Heart left ventricle (tissue), 16 donors: ENCODE results near the gene ACSL6. TPM values are rescaled to one million over a fixed set of nuclear protein-coding genes. Genes with fewer than 3 reads are reported as not detected.

Experiments
- ATAC-seq, 4 donors: fragments of 200-7000 bp; cut with Tn5 transposase; one replicate each; pipeline ENCODE4 v1.9.1; 2020 to 2022; ENCODE audit warnings: moderate library complexity in 4 of 4, mild to moderate bottlenecking in 3 of 4, moderate number of reproducible peaks in 1 of 4
- DNase-seq, 5 donors: peaks; one replicate each; pipeline ENCODE4 v3.0.0-alpha.2; 2020
- H3K27ac ChIP-seq, 12 donors: fragments of 200-600 bp; sonication (generic) in 4 of 12; one replicate each; pipeline versions ENCODE4 v1.5.0 to v1.8.0; 2016 to 2022; ENCODE audit warnings: mild to moderate bottlenecking in 2 of 12
- H3K27me3 ChIP-seq, 9 donors: fragments of 200-600 bp; sonication (generic) in 2 of 9; one replicate each; pipeline versions ENCODE4 v1.5.1 to v1.8.0; 2016 to 2022; ENCODE audit warnings: mild to moderate bottlenecking in 3 of 9
- H3K36me3 ChIP-seq, 9 donors: fragments of 200-600 bp; sonication (generic) in 2 of 9; one replicate each; pipeline versions ENCODE4 v1.5.0 to v1.8.0; 2018 to 2022; ENCODE audit warnings: mild to moderate bottlenecking in 2 of 9
- H3K4me1 ChIP-seq, 12 donors: fragments of 200-600 bp; sonication (generic) in 4 of 12; one replicate each; pipeline versions ENCODE4 v1.5.0 to v1.8.0; 2016 to 2022; ENCODE audit warnings: mild to moderate bottlenecking in 3 of 12
- H3K4me3 ChIP-seq, 12 donors: fragments of 200-600 bp; sonication (generic) in 4 of 12; one replicate each; pipeline versions ENCODE4 v1.5.0 to v1.8.0; 2017 to 2022; ENCODE audit warnings: mild to moderate bottlenecking in 9 of 12, moderate library complexity in 4 of 12
- H3K9me3 ChIP-seq, 12 donors: fragments of 200-600 bp; sonication (generic) in 4 of 12; one replicate each; pipeline versions ENCODE4 v1.5.0 to v1.8.0; 2016 to 2022; ENCODE audit warnings: mild to moderate bottlenecking in 1 of 12
- POLR2A ChIP-seq, 2 donors: fragments of 450-650 bp; IDR thresholded peaks; one replicate each; pipeline ENCODE4 v1.6.1; 2017; ENCODE audit warnings: antibody characterized with exemption in 2 of 2, mild to moderate bottlenecking in 2 of 2, moderate library complexity in 2 of 2
- WGBS, 4 donors: extraction: QIAGEN DNeasy Blood & Tissue Kit in 2 of 4; methylation state at CpG; one replicate each; pipeline versions ENCODE4 v1.1.5 to v1.1.7; 2013 to 2018; 5-methylcytosine and 5-hydroxymethylcytosine counted together
- intact Hi-C, 10 donors: fragments of 100-400 bp; cut with DNase I; formaldehyde crosslinking; loops; one replicate each; pipeline versions ENCODE4 v1.11.1 to v1.14.2; 2022
- polyA plus RNA-seq, 2 donors: library from polyadenylated mRNA; stranded (reverse); fragments of 200-250 nt; gene quantifications; one replicate each; pipeline ENCODE4 v1.2.3, GENCODE V29; 2013
- total RNA-seq, 9 donors: library from RNA; depleted of rRNA in 2 of 9; stranded (reverse); fragments of >200 nt in 2 of 9; fragmentation: NEBNext Ultra II Directional in 3 of 9; extraction: Animal tissue kit (Norgen Biotek cat#: 25700) in 3 of 9; gene quantifications; one replicate each; pipeline versions ENCODE4 v1.1.0 to v1.2.4, GENCODE V29; 2016 to 2023
- TF ChIP-seq, protein P1 (sequence below), 12 donors: fragments of 200-600 bp; sonication (generic) in 4 of 12; IDR thresholded peaks; one replicate each; pipeline versions ENCODE4 v1.5.0 to v1.8.0; 2018 to 2022; ENCODE audit warnings: antibody characterized with exemption in 12 of 12, mild to moderate bottlenecking in 5 of 12
- donor health status: ischemic (EF 13 %, LVEDD 7.1; RV severe dilation, severe dysfunction).
- donor health status: healthy with polysubstance abuse.
- donor health status: DM: no; HTN: yes; CAD: no.
- donor health status: DM: no; HTN: no; CAD: no.
- donor health status: ischemic (EF 25% LVEDD 6.9; RV normal size, moderate dysfunction).
- donor health status: ischemic (EF 25% LVEDD 5.7; RV mildly dilated, moderate dysfunction).
- donor health status: healthy.
- donor health status: DM: yes; HTN: yes; CAD: no.
- donor health status: ischemic (EF 35%, LVEDD 5.7; RV mildly dilated, moderate dysfunction).
- donor health status: nonischemic (EF 11% LVEDD 7.7; RV severe dilation, severe dysfunction).
- donor health status: DM: yes; HTN: yes; CAD: no.
- donor health status: PGD.
- donor health status: ischemic (EF 29% LVEDD 5.4; RV normal size, mild dysfunction).
- donor health status: nonischemic (EF 23%, LVEDD 6.1; RV moderate dilation, normal function).

Gene ACSL6
- total and polyA plus RNA-seq, 11 donors: 0.33 to 3.8 (median 2.1) TPM

DNA sequence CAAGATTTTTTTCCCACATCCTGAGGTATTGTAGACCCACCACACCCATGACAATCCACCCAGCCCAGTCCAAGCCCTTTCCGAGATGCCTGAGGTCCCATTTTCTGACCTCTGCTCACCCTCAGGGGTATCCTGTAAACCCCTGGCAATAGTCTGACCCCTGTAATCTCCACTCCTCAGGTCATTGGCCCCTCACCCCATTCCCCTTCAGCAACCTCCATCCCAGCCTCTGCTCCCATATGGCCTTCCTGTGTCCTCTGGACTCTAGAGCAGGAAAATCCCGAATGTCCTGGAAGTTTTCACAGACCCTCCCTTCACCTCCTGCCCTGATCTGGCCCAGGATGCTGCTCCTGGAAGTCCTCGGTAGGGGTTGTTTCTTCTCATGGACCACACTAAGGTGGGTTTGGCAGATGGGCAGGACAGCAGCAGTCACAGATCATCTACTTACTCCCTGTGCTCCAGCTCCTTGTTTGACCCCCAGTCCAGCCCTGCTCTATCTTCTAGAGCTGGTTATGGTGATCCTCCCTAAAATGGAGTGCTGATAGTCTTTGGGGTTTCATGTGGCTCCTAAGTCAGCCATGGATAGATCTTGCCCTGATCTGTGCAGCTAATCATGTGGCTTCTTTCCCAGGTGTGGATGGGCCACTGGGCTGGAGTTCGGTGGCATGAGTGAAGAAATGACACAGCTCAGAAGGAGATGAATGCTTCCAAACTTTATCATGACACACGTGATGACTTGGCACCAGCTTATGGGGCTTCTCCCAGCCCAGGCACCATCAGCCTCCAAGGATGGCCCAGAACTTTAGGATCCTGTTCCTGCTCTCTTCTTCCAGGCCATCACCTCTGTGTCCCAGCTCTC is 12.0 kb upstream of the ACSL6 start:
- Histone ChIP-seq H3K36me3 (no peaks in the 10 kb centered on the region), H3K4me3 (no peak overlapping the region), H3K9me3 (no peaks in the 10 kb centered on the region), H3K27ac (no peak overlapping the region), H3K27me3 (peaks cover 0 to 15% (median 0%) of the 10 kb centered on the region in 9 donors), H3K4me1 (peaks cover 0 to 10% (median 0%) of the 10 kb centered on the region in 12 donors)
- no peak for TF ChIP-seq POLR2A (IDR thresholded peaks at IDR 0.05)
- TF ChIP-seq, protein P1, sequence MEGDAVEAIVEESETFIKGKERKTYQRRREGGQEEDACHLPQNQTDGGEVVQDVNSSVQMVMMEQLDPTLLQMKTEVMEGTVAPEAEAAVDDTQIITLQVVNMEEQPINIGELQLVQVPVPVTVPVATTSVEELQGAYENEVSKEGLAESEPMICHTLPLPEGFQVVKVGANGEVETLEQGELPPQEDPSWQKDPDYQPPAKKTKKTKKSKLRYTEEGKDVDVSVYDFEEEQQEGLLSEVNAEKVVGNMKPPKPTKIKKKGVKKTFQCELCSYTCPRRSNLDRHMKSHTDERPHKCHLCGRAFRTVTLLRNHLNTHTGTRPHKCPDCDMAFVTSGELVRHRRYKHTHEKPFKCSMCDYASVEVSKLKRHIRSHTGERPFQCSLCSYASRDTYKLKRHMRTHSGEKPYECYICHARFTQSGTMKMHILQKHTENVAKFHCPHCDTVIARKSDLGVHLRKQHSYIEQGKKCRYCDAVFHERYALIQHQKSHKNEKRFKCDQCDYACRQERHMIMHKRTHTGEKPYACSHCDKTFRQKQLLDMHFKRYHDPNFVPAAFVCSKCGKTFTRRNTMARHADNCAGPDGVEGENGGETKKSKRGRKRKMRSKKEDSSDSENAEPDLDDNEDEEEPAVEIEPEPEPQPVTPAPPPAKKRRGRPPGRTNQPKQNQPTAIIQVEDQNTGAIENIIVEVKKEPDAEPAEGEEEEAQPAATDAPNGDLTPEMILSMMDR (IDR thresholded peaks at IDR 0.05): no peak
- intact Hi-C loops: no loop called here
- WGBS, 4 donors: 63 to 71% (median 64%) methylated on average over 5 of the region's 5 CpGs
- ATAC-seq (no peak), DNase-seq (no peak)

DNA sequence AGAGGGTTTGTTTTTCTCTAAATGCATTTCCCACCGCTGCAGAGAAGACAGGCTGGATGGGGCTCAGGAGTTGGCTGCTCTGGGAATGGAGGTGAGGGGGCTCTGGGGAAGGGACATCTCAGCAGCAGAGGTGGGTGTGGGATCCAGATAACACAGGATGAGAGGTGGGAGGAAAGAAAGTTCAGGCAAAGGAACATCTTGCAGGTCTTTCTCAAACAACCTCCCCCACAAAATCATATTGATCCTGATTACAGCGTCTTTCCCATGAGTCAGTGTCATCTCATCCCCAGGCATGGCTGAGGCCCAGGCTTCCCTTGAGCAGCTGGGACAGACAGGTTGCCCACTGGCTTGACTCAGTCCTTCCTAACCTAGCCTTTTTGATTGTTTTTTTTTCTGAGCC is 11.3 kb upstream of the ACSL6 start:
- 75 to 86% (median 78%) methylated on average over 2 of the region's 2 CpGs for WGBS, 4 donors
- Histone ChIP-seq H3K27ac (no peak overlapping the region), H3K4me1 (peaks cover 0 to 10% (median 0%) of the 10 kb centered on the region in 12 donors), H3K4me3 (no peak overlapping the region), H3K36me3 (no peaks in the 10 kb centered on the region), H3K9me3 (no peaks in the 10 kb centered on the region), H3K27me3 (peaks cover 0 to 22% (median 5%) of the 10 kb centered on the region in 9 donors)
- intact Hi-C loops: no loop called here
- TF ChIP-seq, protein P1 (IDR thresholded peaks at IDR 0.05): no peak
- no peak for TF ChIP-seq POLR2A (IDR thresholded peaks at IDR 0.05)
- no peak for ATAC-seq
- DNase-seq: no peak

DNA sequence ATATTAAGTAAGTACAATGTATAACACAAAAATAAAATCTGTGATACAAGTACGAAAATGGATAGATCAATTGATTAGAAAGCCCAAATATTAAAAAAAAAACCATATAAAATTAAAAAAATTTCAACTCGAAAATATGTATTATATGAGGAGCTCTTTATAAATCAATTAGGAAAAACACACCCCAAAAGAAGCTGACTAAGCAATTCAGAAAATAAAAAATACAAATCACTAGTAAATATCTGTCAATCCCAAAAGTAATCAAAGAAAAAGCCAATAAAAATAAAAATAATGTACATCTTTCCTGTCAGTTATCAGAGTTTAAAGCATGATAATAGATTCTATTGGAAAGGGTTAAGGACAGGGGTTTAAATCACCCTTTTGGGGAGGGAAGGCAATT is 10.2 kb upstream of the ACSL6 start:
- H3K4me3 ChIP-seq: no peak overlapping the region
- ATAC-seq (no peak), DNase-seq (no peak)
- H3K27ac ChIP-seq: no peak overlapping the region
- intact Hi-C loops: no loop called here
- peaks cover 0 to 24% (median 10%) of the 10 kb centered on the region in 9 donors for H3K27me3 ChIP-seq
- H3K36me3 ChIP-seq: no peaks in the 10 kb centered on the region
- H3K4me1 ChIP-seq: peaks cover 0 to 10% (median 0%) of the 10 kb centered on the region in 12 donors
- 43 to 60% (median 52%) methylated on average over 2 of the region's 2 CpGs for WGBS, 4 donors
- H3K9me3 ChIP-seq: no peaks in the 10 kb centered on the region
- no peak for TF ChIP-seq POLR2A (IDR thresholded peaks at IDR 0.05)
- TF ChIP-seq, protein P1 (IDR thresholded peaks at IDR 0.05): no peak

DNA sequence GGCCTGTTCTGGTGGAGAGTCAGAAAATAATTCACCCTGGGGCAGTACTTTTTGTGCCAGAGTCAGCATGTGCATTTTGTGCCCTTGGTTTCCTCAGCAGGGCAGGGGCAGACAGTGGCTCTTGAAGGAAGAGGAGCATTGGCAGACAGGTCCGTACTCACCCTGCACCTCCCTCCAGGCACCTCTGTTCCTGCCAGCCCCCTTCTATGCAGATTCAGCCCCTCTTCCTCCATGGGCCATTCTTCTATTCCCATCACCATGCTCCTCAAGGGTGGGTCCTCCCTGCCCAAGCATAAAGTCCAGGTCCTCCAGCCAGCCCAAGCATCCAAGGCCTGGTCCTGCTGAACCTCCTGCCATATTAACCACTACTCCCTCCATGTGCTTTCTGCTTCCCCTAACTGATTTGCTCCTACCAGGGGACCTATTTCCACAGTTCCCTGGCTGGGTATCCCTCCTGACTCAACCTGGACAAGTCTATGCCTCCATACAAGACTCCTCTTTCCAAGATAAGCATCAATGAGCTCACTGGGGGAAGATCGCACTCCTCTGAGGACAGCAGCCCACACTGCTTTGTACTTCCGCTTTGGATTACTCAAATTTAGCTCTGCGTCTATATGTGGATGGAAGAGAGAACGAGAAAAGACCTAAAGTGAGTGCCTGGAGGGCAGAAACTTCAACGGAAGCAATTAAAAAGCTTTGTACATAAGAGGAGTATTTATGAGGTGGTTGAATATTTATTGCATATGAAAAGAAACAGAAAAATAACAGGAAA is 9.3 kb upstream of the ACSL6 start:
- intact Hi-C loops: no loop called here
- Histone ChIP-seq H3K36me3 (no peaks in the 10 kb centered on the region), H3K27ac (peak overlapping the region in 1 of 12 donors; percentile 29), H3K27me3 (peaks cover 0 to 24% (median 10%) of the 10 kb centered on the region in 9 donors), H3K4me3 (no peak overlapping the region), H3K4me1 (peaks cover 0 to 10% (median 0%) of the 10 kb centered on the region in 12 donors), H3K9me3 (no peaks in the 10 kb centered on the region)
- ATAC-seq: no peak
- 71 to 79% (median 76%) methylated on average over 6 of the region's 6 CpGs for WGBS, 4 donors
- no peak for TF ChIP-seq POLR2A (IDR thresholded peaks at IDR 0.05)
- TF ChIP-seq, protein P1 (IDR thresholded peaks at IDR 0.05): no peak
- DNase-seq: no peak
